Keratinocyte (primary cell): ENCODE measurements around the gene USP54.

Experiments used
- EZH2 ChIP-seq: IDR thresholded peaks from one replicate; pipeline ENCODE4 v1.6.1; 2012; ENCODE audit warnings: inconsistent platforms, mild to moderate bottlenecking, low read length, moderate library complexity
- TF ChIP-seq, protein P1 (sequence below), 3 experiments: IDR thresholded peaks in 1 of 3; conservative IDR thresholded peaks in 1 of 3; optimal IDR thresholded peaks in 1 of 3; 2 replicates in 2 of 3; 3 replicates in 1 of 3; pipeline versions ENCODE3 to v1.5.1; 2011; ENCODE audit warnings: low read length in 3 of 3, mild to moderate bottlenecking in 3 of 3, moderate library complexity in 2 of 3, control low read depth in 1 of 3, inconsistent platforms in 1 of 3; ENCODE audit not compliant: insufficient read depth in 2 of 3; ENCODE audit errors: extremely low read depth in 1 of 3

DNA sequence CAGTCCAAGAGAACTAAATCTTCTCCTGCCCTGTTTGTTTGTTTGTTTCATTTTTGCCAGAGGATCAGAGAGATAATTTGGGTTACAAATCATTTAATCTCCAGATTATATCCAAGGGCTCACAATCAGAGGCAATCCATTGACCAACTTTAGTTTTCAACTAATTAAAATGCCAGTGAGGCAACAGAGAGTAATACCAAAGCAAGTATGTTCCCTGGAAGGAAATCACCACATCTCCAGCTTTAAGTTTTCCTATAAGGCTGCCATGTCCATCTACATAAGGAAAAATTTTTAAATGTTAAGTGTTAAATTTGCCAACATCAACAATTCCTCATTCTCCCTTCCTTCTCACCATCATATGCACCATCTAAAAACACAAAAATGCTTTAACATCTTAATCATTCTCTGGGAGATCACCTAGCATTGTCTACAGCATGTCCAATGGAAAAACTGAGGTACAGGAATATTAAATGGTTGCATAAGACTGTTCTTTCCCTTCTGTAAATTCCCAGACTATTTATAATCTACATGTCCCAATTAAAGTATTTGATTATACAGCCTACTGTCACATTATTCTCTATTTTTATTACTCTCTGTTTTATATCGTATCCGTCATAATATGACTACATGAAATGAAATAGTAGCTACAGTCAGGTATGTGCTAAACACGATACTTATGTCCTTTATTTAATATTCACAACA lies 14.1 kb downstream of the USP54 start:
- TF ChIP-seq, protein P1, sequence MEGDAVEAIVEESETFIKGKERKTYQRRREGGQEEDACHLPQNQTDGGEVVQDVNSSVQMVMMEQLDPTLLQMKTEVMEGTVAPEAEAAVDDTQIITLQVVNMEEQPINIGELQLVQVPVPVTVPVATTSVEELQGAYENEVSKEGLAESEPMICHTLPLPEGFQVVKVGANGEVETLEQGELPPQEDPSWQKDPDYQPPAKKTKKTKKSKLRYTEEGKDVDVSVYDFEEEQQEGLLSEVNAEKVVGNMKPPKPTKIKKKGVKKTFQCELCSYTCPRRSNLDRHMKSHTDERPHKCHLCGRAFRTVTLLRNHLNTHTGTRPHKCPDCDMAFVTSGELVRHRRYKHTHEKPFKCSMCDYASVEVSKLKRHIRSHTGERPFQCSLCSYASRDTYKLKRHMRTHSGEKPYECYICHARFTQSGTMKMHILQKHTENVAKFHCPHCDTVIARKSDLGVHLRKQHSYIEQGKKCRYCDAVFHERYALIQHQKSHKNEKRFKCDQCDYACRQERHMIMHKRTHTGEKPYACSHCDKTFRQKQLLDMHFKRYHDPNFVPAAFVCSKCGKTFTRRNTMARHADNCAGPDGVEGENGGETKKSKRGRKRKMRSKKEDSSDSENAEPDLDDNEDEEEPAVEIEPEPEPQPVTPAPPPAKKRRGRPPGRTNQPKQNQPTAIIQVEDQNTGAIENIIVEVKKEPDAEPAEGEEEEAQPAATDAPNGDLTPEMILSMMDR (optimal IDR thresholded peaks at IDR 0.05 in 1 of 3, IDR thresholded peaks at IDR 0.05 in 1 of 3, conservative IDR thresholded peaks at IDR 0.05 in 1 of 3; ENCODE audit: extremely low read depth in 1 of 3, insufficient read depth in 2 of 3, low read length in 3 of 3) = no peak
- no peak for TF ChIP-seq EZH2
